Measurements from ENCODE around the gene TNFAIP2.

DNA sequence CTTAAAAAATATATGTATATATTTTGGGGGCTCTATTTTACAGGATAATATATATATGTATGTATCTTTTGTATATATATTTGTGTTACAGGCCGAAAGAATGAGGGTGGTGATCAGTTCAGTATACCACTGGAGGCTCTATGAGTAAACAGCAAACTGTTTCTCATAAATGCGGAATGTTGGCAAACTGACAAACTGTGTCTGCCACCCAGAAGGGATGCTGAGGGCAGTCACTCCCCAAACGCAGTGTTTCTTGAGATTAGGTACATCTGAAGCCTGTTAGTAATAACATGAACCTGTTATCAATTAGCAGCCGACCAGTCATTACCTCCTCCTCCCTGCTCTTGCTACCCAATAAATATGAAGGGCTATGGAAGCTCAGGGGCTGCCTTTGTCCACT is 20.8 kb downstream of the TNFAIP2 start:
- TF ChIP-seq, protein P1, sequence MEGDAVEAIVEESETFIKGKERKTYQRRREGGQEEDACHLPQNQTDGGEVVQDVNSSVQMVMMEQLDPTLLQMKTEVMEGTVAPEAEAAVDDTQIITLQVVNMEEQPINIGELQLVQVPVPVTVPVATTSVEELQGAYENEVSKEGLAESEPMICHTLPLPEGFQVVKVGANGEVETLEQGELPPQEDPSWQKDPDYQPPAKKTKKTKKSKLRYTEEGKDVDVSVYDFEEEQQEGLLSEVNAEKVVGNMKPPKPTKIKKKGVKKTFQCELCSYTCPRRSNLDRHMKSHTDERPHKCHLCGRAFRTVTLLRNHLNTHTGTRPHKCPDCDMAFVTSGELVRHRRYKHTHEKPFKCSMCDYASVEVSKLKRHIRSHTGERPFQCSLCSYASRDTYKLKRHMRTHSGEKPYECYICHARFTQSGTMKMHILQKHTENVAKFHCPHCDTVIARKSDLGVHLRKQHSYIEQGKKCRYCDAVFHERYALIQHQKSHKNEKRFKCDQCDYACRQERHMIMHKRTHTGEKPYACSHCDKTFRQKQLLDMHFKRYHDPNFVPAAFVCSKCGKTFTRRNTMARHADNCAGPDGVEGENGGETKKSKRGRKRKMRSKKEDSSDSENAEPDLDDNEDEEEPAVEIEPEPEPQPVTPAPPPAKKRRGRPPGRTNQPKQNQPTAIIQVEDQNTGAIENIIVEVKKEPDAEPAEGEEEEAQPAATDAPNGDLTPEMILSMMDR (IDR thresholded peaks at IDR 0.05): no peak
- no peak for TF ChIP-seq POLR2A (IDR thresholded peaks at IDR 0.05)
